K562 (cell line): ENCODE data around the gene HOXB4. TPM values are rescaled to one million over a fixed set of nuclear protein-coding genes. Genes with fewer than 3 reads are reported as not detected.

ENCODE experiments used
- CXXC5 ChIP-seq: fragments of 250-450 bp; sonication (Bioruptor Pico); IDR thresholded peaks from 2 replicates; pipeline ENCODE4 v1.8.0; 2022; ENCODE audit warnings: inconsistent platforms, mild to moderate bottlenecking, moderate library complexity
- ETV1 ChIP-seq: fragments of 450-650 bp; conservative IDR thresholded peaks from 2 replicates; pipeline ENCODE4 v1.6.1; 2016; ENCODE audit warnings: missing genetic modification characterization, control low read depth, low read depth, missing compliant biosample characterization
- GTF2B ChIP-seq: IDR thresholded peaks from 2 replicates; pipeline ENCODE4 v1.6.1; 2011; ENCODE audit not compliant: insufficient read length; ENCODE audit errors: extremely low read depth
- MTA2 ChIP-seq: fragments of 450-650 bp; IDR thresholded peaks from 2 replicates; pipeline ENCODE4 v1.6.1; 2016; ENCODE audit warnings: low read depth
- NEUROD1 ChIP-seq: fragments of 150-350 bp; IDR thresholded peaks from 2 replicates; pipeline ENCODE4 v1.6.1; 2014; ENCODE audit warnings: borderline replicate concordance, low read length, low read depth; ENCODE audit not compliant: partially characterized antibody
- NKRF ChIP-seq: fragments of 450-650 bp; IDR thresholded peaks from 2 replicates; pipeline ENCODE4 v1.6.1; 2016; ENCODE audit warnings: borderline replicate concordance
- PRDM10 ChIP-seq: fragments of 450-650 bp; IDR thresholded peaks from 2 replicates; pipeline ENCODE4 v1.6.1; 2018; ENCODE audit not compliant: partially characterized antibody
- TRIM28 ChIP-seq: fragments of 450-650 bp; IDR thresholded peaks from 2 replicates; pipeline ENCODE4 v1.6.1; 2017
- ZBTB11 ChIP-seq, 3 experiments: fragments of 200-800 bp in 1 of 3; fragments of 250-450 bp in 1 of 3; fragments of 450-650 bp in 1 of 3; sonication (Bioruptor Pico) in 1 of 3; sonication (Bioruptor generic) in 1 of 3; formaldehyde crosslinking in 1 of 3; IDR thresholded peaks; 2 replicates each; pipeline versions ENCODE4 v1.6.1 to v1.8.0; 2016 to 2022; ENCODE audit warnings: mild to moderate bottlenecking in 2 of 3, missing genetic modification characterization in 2 of 3, missing compliant biosample characterization in 1 of 3, moderate library complexity in 1 of 3
- ZHX1 ChIP-seq: fragments of 150-350 bp; conservative IDR thresholded peaks from 2 replicates; pipeline ENCODE4 v1.6.1; 2014; ENCODE audit warnings: low read length
- ZNF586 ChIP-seq: fragments of 450-650 bp; formaldehyde crosslinking; conservative IDR thresholded peaks from 2 replicates; pipeline ENCODE4 v1.4.0; 2020; ENCODE audit warnings: mild to moderate bottlenecking, moderate library complexity
- ZNF76 ChIP-seq: fragments of 250-450 bp; sonication (Bioruptor Pico); IDR thresholded peaks from 2 replicates; pipeline ENCODE4 v1.4.0; 2020; ENCODE audit warnings: mild to moderate bottlenecking, moderate library complexity, borderline replicate concordance
- polyA plus RNA-seq, 8 experiments: library from polyadenylated mRNA; depleted of rRNA in 4 of 8; stranded (reverse) in 5 of 8; unstranded in 3 of 8; fragments of >200 nt; fragmentation: Nextera tagmentation in 2 of 8; fragmentation: Illumina TruSeq in 1 of 8; extraction: Ambion mirVana in 2 of 8; extraction: Trizol in 1 of 8; gene quantifications; 2 replicates each; pipeline versions ENCODE4 v1.2.1 to v1.2.3, GENCODE V29; 2011 to 2014; ENCODE audit warnings: inconsistent platforms in 1 of 8, missing spikeins in 1 of 8
- total RNA-seq, 7 experiments: library from RNA; depleted of rRNA in 6 of 7; stranded (reverse); fragments of >200 nt in 6 of 7; fragmentation: Illumina TruSeq in 2 of 7; extraction: Trizol in 2 of 7; gene quantifications; 2 replicates each; pipeline versions ENCODE4 v1.2.1 to v1.2.3, GENCODE V29; 2011 to 2021; ENCODE audit warnings: low replicate concordance in 1 of 7

The HOXB4 gene
- total and polyA plus RNA-seq, 9 of the 15 experiments (the other 6 are each of a cell fraction or from before 2014, with no cell fraction given), result 1.6 to 34.9 (median 14.9) TPM

GRCh38 chr17:48546137-48546923, 31.8 kb downstream of the HOXB4 start (continued):
- TF ChIP-seq ETV1 (tag), result peak; percentile 29; the same call in 1 of the 2 replicates
- no peak for TF ChIP-seq ZNF586 (CRISPR knock-in tag)
- no peak for TF ChIP-seq ZNF76 (CRISPR knock-in tag)
- no peak; the same call in 1 of the 2 replicates for TF ChIP-seq TRIM28
- no peak for TF ChIP-seq ZHX1
- peak; percentile 2 for TF ChIP-seq GTF2B
- TF ChIP-seq MTA2, result no peak
- peak; percentile 5; the same call in 1 of the 2 replicates for TF ChIP-seq CXXC5 (CRISPR knock-in tag)
- TF ChIP-seq NKRF, result peak; percentile 37; the same call in 1 of the 2 replicates
- peak; percentile 20 for TF ChIP-seq NEUROD1
- 0 out of 6 replicates have a peak, but pooled peaks of 1 of the 3 experiments have one; percentile 35 for TF ChIP-seq ZBTB11 (CRISPR knock-in tag; IDR thresholded peaks at IDR 0.05)
- no peak for TF ChIP-seq PRDM10
